AG04450 (cell line): ENCODE measurements around the gene RAB33B. TPM values are rescaled to one million over a fixed set of nuclear protein-coding genes. Genes with fewer than 3 reads are reported as not detected.

Experiments
- CTCF ChIA-PET: fragments of 300-600, 350-600 bp; formaldehyde crosslinking; extraction: SDS; loops from one replicate; lab custom pipeline; 2022; ENCODE audit warnings: antibody characterized with exemption, inconsistent platforms; lab: Charles Lee
- POLR2A ChIA-PET: fragments of 350-600 bp; formaldehyde crosslinking; extraction: SDS; loops from one replicate; lab custom pipeline; 2021; ENCODE audit warnings: antibody characterized with exemption, inconsistent platforms; lab: Yijun Ruan, JAX
- DNase-seq: peaks from one replicate; pipeline ENCODE4 v3.0.0-alpha.2; 2011; ENCODE audit warnings: low read depth, low spot score
- H3K27ac ChIP-seq: one replicate; pipeline ENCODE4 v1.5.1; 2012; ENCODE audit warnings: low read depth, low read length, control low read depth
- H3K27me3 ChIP-seq: one replicate; pipeline ENCODE4 v1.6.0; 2012; ENCODE audit warnings: low read length; ENCODE audit not compliant: control insufficient read depth, insufficient read depth
- H3K4me3 ChIP-seq: 2 replicates; pipeline ENCODE4 v1.5.1; 2011; ENCODE audit warnings: mild to moderate bottlenecking, low read depth, low read length, control low read depth
- H3K9me3 ChIP-seq: 2 replicates; pipeline ENCODE4 v1.5.1; 2012; ENCODE audit warnings: low read length; ENCODE audit not compliant: control insufficient read depth, insufficient read depth
- polyA plus RNA-seq: library from polyadenylated mRNA; depleted of rRNA; stranded (reverse); fragments of >200 nt; gene quantifications from 2 replicates; pipeline ENCODE4 v1.2.3, GENCODE V29; 2011
- TF ChIP-seq, protein P1 (sequence below): IDR thresholded peaks from 2 replicates; pipeline ENCODE4 v1.5.1; 2011; ENCODE audit warnings: low read depth, low read length, control low read depth, inconsistent platforms

Gene RAB33B
- polyA plus RNA-seq, 1 experiment, result 7.8 TPM

- TF ChIP-seq, protein P1, sequence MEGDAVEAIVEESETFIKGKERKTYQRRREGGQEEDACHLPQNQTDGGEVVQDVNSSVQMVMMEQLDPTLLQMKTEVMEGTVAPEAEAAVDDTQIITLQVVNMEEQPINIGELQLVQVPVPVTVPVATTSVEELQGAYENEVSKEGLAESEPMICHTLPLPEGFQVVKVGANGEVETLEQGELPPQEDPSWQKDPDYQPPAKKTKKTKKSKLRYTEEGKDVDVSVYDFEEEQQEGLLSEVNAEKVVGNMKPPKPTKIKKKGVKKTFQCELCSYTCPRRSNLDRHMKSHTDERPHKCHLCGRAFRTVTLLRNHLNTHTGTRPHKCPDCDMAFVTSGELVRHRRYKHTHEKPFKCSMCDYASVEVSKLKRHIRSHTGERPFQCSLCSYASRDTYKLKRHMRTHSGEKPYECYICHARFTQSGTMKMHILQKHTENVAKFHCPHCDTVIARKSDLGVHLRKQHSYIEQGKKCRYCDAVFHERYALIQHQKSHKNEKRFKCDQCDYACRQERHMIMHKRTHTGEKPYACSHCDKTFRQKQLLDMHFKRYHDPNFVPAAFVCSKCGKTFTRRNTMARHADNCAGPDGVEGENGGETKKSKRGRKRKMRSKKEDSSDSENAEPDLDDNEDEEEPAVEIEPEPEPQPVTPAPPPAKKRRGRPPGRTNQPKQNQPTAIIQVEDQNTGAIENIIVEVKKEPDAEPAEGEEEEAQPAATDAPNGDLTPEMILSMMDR, result no peak
- ChIA-PET POLR2A (interaction anchor here (0.6 kb wide), 1 partner anchor 21 kb away, joined by 3 read pairs; no protein-coding TSS in a partner anchor), CTCF (no interaction called here)
These were observed 49.8 kb downstream of the RAB33B start for GRCh38 chr4:139503622-139504166.

GRCh38 chr4:139506774-139507173 is 52.9 kb downstream of the RAB33B start:
- no peak overlapping the region for H3K27ac ChIP-seq
- H3K4me3 ChIP-seq, result no peak overlapping the region
- no peak for DNase-seq
- no peaks in the 10 kb centered on the region for H3K9me3 ChIP-seq
- TF ChIP-seq, protein P1, result no peak
- CTCF ChIA-PET, result interaction anchor here (2.9 kb wide), 1 partner anchor 9 kb away, joined by 14 read pairs; no protein-coding TSS in a partner anchor
- no peaks in the 10 kb centered on the region for H3K27me3 ChIP-seq
- POLR2A ChIA-PET, result no interaction called here

More at GRCh38 chr4:139503622-139504166, 49.8 kb downstream of the RAB33B start:
- DNase-seq, result no peak
- H3K4me3 ChIP-seq, result no peak overlapping the region
- H3K27ac ChIP-seq, result no peak overlapping the region
- H3K27me3 ChIP-seq, result no peaks in the 10 kb centered on the region
- no peaks in the 10 kb centered on the region for H3K9me3 ChIP-seq

DNA sequence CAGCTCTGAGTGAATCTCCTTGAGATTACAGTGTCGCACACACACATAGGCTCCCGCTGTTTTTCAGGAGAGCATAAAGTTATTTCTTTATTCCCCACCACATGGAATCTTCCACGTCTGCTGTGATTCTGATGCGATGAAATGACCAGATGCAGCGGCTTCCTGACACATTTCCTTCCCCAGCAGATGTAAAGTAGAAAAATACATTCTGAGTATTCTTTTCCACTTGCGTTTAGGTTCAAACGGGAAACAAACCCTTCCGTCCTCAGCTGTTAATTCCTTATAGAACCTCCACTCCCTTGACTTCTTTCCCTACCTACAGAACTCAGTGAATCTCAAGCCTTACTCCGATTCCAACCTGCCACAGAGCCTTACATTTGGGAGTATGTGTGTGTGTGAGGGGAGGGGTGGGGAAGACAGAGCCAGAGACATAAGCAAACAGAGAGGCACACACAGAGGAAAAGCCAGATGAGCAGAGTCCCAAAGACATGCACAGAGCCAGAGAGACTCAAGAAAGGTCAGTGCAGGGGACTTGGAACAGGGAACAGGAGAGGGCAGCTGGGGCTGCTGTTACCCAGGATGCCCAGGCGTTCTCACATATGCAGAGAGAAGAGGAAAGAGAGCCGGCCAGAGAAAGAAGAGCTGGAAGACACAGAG is 54.8 kb downstream of the RAB33B start:
- Histone ChIP-seq H3K27me3 (no peaks in the 10 kb centered on the region), H3K4me3 (no peak overlapping the region), H3K27ac (no peak overlapping the region), H3K9me3 (no peaks in the 10 kb centered on the region)
- TF ChIP-seq, protein P1, result no peak
- CTCF ChIA-PET, result interaction anchor here (0.9 to 2.9 kb wide), 2 partner anchors 11 to 478 kb away, joined by 3 to 14 read pairs; no protein-coding TSS in a partner anchor
- DNase-seq, result no peak
- POLR2A ChIA-PET, result interaction anchor here (0.5 kb wide), 1 partner anchor 61 kb away, joined by 3 read pairs; no protein-coding TSS in a partner anchor

- Histone ChIP-seq H3K27me3 (no peaks in the 10 kb centered on the region), H3K27ac (no peak overlapping the region), H3K4me3 (no peak overlapping the region), H3K9me3 (no peaks in the 10 kb centered on the region)
- TF ChIP-seq, protein P1, result peak; percentile 45
- ChIA-PET CTCF (interaction anchor here (0.5 to 1.1 kb wide), 2 partner anchors 16 to 53 kb away, joined by 3 read pairs; no protein-coding TSS in a partner anchor), POLR2A (no interaction called here)
- no peak for DNase-seq
These were observed 55.9 kb downstream of the RAB33B start for GRCh38 chr4:139509727-139510410.
